Activated CD8-positive, alpha-beta memory T cell treated with anti-CD3 and anti-CD28 coated beads, Interleukin-2, amount 10 ng/mL, durations not matched to agents 7 days and 5 days (primary cell): ENCODE results near the gene THAP4. TPM values are rescaled to one million over a fixed set of nuclear protein-coding genes. Genes with fewer than 3 reads are reported as not detected.
A peak's percentile ranks its signal among the peaks of the same experiment; 100 is the strongest.

Experiments used
- ATAC-seq: fragments of 150-1000 bp; cut with Tn5 transposase; one replicate; pipeline ENCODE4 v1.10.0; 2021; ENCODE audit warnings: moderate library complexity
- CTCF ChIA-PET: fragments of 350-600 bp; sonication (Branson Sonifier 250); formaldehyde crosslinking; loops from one replicate; lab custom pipeline; 2021; ENCODE audit warnings: antibody characterized with exemption; lab: Charles Lee
- DNase-seq: peaks from one replicate; pipeline ENCODE4 v3.0.0-alpha.2; 2020
- H3K27ac Mint-ChIP-seq: one replicate; pipeline ENCODE4 v1.8.0; 2021; ENCODE audit warnings: mild to moderate bottlenecking, mixed read lengths
- H3K27me3 Mint-ChIP-seq: one replicate; pipeline ENCODE4 v1.8.0; 2021; ENCODE audit warnings: mixed read lengths
- H3K36me3 Mint-ChIP-seq: one replicate; pipeline ENCODE4 v1.8.0; 2021; ENCODE audit warnings: mild to moderate bottlenecking, mixed read lengths
- H3K4me1 Mint-ChIP-seq: one replicate; pipeline ENCODE4 v1.8.0; 2021; ENCODE audit warnings: mixed read lengths
- H3K4me3 Mint-ChIP-seq: one replicate; pipeline ENCODE4 v1.8.0; 2021; ENCODE audit warnings: mild to moderate bottlenecking, moderate library complexity, mixed read lengths
- H3K9me3 Mint-ChIP-seq: one replicate; pipeline ENCODE4 v1.8.0; 2022; ENCODE audit warnings: low read depth, mixed read lengths
- total RNA-seq, 2 experiments: library from RNA; stranded (reverse); gene quantifications; one replicate each; pipeline ENCODE4 v1.2.3, GENCODE V29; 2021

THAP4 gene
- total RNA-seq, 2 experiments from 2014 or later = 38.1 to 39.3 TPM

DNA sequence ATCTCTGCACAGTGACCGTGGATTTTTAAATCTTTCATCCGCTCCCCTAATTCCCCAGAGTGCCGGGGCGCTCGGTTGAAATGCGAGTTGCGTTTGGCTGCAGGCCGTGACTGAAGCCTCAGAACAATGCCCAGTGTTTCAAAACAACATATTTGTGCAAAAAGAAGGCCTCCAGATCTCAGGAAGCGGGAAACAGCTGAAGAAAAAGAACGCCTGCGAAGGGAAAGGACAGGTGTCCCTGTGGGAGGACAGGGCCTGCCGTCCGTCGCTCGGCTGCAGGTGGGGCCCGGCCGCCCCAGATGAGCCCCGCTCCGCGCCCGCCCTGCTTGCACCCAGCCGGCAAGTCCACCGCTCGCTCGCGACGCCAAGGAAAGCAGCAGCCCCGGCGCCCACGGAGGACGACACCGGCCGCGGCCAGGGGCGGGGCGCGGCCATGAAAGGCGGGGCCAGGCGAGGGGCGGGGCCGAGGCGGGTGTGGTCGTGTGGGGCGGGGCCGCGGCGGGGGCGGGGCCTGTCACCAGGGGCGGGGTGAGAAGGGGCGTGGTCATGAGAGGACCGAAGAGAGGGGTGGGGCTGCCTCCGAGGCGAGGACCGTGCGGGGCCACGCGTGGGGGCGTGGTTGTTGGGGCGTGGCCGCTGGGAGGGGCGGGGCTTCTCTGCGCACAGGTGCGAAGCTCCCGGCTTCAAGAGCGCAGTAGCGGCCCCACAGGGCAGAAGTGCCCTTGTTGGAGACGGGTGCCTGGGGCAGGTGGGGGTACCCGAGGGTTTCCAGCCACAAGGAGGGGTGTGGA is 96.0 kb downstream of the THAP4 start:
- ATAC-seq (peak; percentile 79), DNase-seq (peak; percentile 73)
- Mint-ChIP-seq H3K27ac (no peak overlapping the region), H3K36me3 (no peaks in the 10 kb centered on the region), H3K9me3 (no peaks in the 10 kb centered on the region), H3K4me1 (peaks cover 3% of the 10 kb centered on the region), H3K4me3 (no peak overlapping the region), H3K27me3 (peaks cover 26% of the 10 kb centered on the region)
- CTCF ChIA-PET = interaction anchor here (1.1 to 1.4 kb wide), 2 partner anchors 35 to 149 kb away, joined by 3 read pairs; no protein-coding TSS in a partner anchor

GRCh38 chr2:241540401-241540770 is 96.6 kb downstream of the THAP4 start:
- H3K27me3 Mint-ChIP-seq = peaks cover 26% of the 10 kb centered on the region
- H3K9me3 Mint-ChIP-seq = no peaks in the 10 kb centered on the region
- H3K4me3 Mint-ChIP-seq = no peak overlapping the region

DNA sequence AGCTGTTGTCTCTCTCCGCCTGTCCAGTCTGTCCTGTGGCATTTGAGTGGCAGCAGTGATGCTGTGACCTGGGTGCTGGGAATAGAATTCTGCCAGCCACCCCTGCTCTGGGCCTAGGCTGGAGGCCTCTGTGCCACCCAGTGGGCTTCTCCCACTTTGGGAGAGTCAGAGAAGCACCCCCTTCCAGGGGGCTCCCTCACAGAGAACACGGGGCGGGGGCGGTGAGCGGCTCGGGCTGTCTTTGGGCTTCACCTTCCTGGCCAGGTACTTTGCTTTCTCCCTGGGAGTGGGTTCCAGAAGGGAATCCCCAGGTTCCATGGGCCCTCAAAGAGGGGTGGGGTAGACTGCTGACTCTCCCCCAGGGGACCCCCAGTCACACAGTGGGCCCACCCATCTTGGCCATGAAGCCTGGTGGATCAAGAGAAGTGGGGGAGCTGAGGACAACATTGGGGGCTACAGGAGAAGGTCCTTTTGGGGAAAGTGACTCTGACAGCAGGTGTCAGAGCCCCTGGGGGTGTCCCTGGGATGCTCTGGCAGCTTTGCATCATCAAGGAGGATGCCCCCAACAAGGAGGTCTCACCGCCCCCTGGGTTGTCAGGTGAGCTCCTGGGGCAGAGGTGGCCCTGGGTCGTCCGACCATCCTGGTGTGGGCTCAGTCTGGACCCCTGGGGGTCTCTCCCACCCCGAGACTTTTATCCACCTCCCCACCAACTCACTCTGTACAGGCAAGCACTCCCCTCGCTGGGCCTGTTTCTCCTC is 97.2 kb downstream of the THAP4 start:
- no peaks in the 10 kb centered on the region for H3K9me3 Mint-ChIP-seq
- no peak overlapping the region for H3K27ac Mint-ChIP-seq
- CTCF ChIA-PET = interaction anchor here (1.4 kb wide), 1 partner anchor 34 kb away, joined by 3 read pairs; no protein-coding TSS in a partner anchor
- peaks cover 26% of the 10 kb centered on the region for H3K27me3 Mint-ChIP-seq
- ATAC-seq = no peak
- peaks cover 3% of the 10 kb centered on the region for H3K4me1 Mint-ChIP-seq
- H3K36me3 Mint-ChIP-seq = no peaks in the 10 kb centered on the region
- no peak for DNase-seq
- no peak overlapping the region for H3K4me3 Mint-ChIP-seq

More at GRCh38 chr2:241540401-241540770, 96.6 kb downstream of the THAP4 start:
- no peak for DNase-seq
- Mint-ChIP-seq H3K27ac (no peak overlapping the region), H3K4me1 (peaks cover 3% of the 10 kb centered on the region), H3K36me3 (no peaks in the 10 kb centered on the region)
- no peak for ATAC-seq
- CTCF ChIA-PET = interaction anchor here (1.1 to 1.4 kb wide), 2 partner anchors 34 to 148 kb away, joined by 3 read pairs; no protein-coding TSS in a partner anchor

- Mint-ChIP-seq H3K4me3 (no peak overlapping the region), H3K36me3 (no peaks in the 10 kb centered on the region), H3K27ac (no peak overlapping the region), H3K9me3 (no peaks in the 10 kb centered on the region), H3K27me3 (peaks cover 26% of the 10 kb centered on the region), H3K4me1 (peaks cover 3% of the 10 kb centered on the region)
- CTCF ChIA-PET = no interaction called here
- ATAC-seq (no peak), DNase-seq (no peak)
Observed at GRCh38 chr2:241538838-241539615, 97.9 kb downstream of the THAP4 start.

GRCh38 chr2:241535871-241536655 is 100.9 kb downstream of the THAP4 start:
- no peak overlapping the region for H3K4me3 Mint-ChIP-seq
- DNase-seq = no peak
- no peak overlapping the region for H3K27ac Mint-ChIP-seq
- peaks cover 3% of the 10 kb centered on the region for H3K4me1 Mint-ChIP-seq
- H3K9me3 Mint-ChIP-seq = no peaks in the 10 kb centered on the region
- CTCF ChIA-PET = no interaction called here
- ATAC-seq = no peak
- H3K36me3 Mint-ChIP-seq = no peaks in the 10 kb centered on the region
- H3K27me3 Mint-ChIP-seq = peaks cover 15% of the 10 kb centered on the region

- H3K4me1 Mint-ChIP-seq = no peaks in the 10 kb centered on the region
- DNase-seq (no peak), ATAC-seq (no peak)
- H3K9me3 Mint-ChIP-seq = no peaks in the 10 kb centered on the region
- H3K4me3 Mint-ChIP-seq = no peak overlapping the region
- peaks cover 8% of the 10 kb centered on the region for H3K27me3 Mint-ChIP-seq
- CTCF ChIA-PET = no interaction called here
- H3K27ac Mint-ChIP-seq = no peak overlapping the region
- H3K36me3 Mint-ChIP-seq = no peaks in the 10 kb centered on the region
Observed at GRCh38 chr2:241534701-241535375, 102.1 kb downstream of the THAP4 start.

Other genes with a start within 250 kb of the THAP4 start
- gene STK25, start 128.6 kb downstream of the THAP4 start, total RNA-seq = 100 to 1,000 TPM; 108 to 130 TPM
- gene BOK, start 78.4 kb downstream of the THAP4 start, total RNA-seq = not detected
- gene ATG4B, start 535 bp upstream of the THAP4 start, total RNA-seq = 10 to 100 TPM; 91.4 to 95.3 TPM
- 10 to 100 TPM; 79.9 to 95.5 TPM for gene DTYMK, start 49.7 kb upstream of the THAP4 start, total RNA-seq
- gene ING5, start 64.9 kb upstream of the THAP4 start, total RNA-seq = 10 to 100 TPM; 26.3 to 28.0 TPM
- gene D2HGDH, start 97.5 kb upstream of the THAP4 start, total RNA-seq = 10 to 100 TPM; 21.6 to 26.2 TPM
- under 1 TPM in 1 of 2 experiments, not detected in 1; 0.20 TPM for gene GAL3ST2, start 139.7 kb upstream of the THAP4 start, total RNA-seq
- gene NEU4, start 172.0 kb upstream of the THAP4 start, total RNA-seq = under 1 TPM in 1 of 2 experiments, not detected in 1; 0.12 TPM
- gene PDCD1, start 221.7 kb upstream of the THAP4 start, total RNA-seq = 1 to 10 TPM; 2.2 to 4.1 TPM
- not detected for gene RTP5, start 232.6 kb upstream of the THAP4 start, total RNA-seq